ENCODE measurements around the gene COL19A1.

The COL19A1 gene

DNA sequence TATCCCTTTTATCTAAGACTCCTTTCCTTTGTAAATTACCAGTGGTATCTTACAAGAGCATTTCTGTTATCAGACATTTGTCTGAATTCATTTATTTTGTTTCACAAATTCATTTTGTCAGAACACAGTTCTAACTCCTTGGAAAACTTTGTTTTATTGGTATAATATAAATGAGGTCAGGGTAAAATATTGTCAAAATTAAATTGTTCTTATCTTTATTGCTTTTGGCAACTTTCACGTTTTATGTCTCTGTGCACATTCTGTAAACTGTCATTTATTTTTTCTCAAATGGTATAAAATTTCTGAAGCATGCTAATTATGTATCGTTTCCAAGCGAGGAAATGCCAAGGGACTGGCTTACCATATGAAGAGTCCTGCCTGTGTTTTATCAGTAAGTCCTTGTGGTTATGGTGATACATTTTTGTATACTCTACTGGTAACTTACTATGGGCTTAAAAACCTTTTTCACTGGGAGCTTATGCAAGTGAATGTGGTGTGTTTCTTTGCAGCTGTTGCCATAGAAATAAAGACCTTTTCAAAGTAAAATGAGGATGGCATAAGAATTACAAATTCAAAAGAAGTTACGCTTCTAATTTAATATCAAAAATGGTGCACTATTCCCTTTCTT is 214.2 kb downstream of the COL19A1 start:
- Histone ChIP-seq H3K9me3 (ENCODE audit: insufficient read depth, low read length) (no peaks in the 10 kb centered on the region), H3K36me3 (ENCODE audit: low read length) (no peaks in the 10 kb centered on the region), H3K4me3 (ENCODE audit: insufficient read depth, low read length, poor library complexity, severe bottlenecking) (no peak overlapping the region), H4K20me1 (ENCODE audit: low read depth, low read length) (no peaks in the 10 kb centered on the region), H3K27ac (ENCODE audit: low read depth, low read length) (no peak overlapping the region), H3K9ac (ENCODE audit: low read length) (no peak overlapping the region), H3K27me3 (ENCODE audit: low read length) (no peaks in the 10 kb centered on the region), H2AFZ (ENCODE audit: low read depth, low read length, severe bottlenecking) (no peak overlapping the region), H3F3A (ENCODE audit: insufficient read depth) (no peaks in the 10 kb centered on the region), H3K4me2 (ENCODE audit: low read depth, low read length, poor library complexity, severe bottlenecking) (no peak overlapping the region), H3K9me2 (replicated peaks; ENCODE audit: insufficient read depth, low read length) (no peaks in the 10 kb centered on the region), H3K79me2 (ENCODE audit: insufficient read depth, low read length) (no peaks in the 10 kb centered on the region)
- TF ChIP-seq EZH2phosphoT487 (conservative IDR thresholded peaks at IDR 0.05; ENCODE audit: low read length), result no peak
- TF ChIP-seq, protein P1, sequence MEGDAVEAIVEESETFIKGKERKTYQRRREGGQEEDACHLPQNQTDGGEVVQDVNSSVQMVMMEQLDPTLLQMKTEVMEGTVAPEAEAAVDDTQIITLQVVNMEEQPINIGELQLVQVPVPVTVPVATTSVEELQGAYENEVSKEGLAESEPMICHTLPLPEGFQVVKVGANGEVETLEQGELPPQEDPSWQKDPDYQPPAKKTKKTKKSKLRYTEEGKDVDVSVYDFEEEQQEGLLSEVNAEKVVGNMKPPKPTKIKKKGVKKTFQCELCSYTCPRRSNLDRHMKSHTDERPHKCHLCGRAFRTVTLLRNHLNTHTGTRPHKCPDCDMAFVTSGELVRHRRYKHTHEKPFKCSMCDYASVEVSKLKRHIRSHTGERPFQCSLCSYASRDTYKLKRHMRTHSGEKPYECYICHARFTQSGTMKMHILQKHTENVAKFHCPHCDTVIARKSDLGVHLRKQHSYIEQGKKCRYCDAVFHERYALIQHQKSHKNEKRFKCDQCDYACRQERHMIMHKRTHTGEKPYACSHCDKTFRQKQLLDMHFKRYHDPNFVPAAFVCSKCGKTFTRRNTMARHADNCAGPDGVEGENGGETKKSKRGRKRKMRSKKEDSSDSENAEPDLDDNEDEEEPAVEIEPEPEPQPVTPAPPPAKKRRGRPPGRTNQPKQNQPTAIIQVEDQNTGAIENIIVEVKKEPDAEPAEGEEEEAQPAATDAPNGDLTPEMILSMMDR (IDR thresholded peaks at IDR 0.05; ENCODE audit: insufficient read depth, low read length, poor library complexity, severe bottlenecking), result no peak

DNA sequence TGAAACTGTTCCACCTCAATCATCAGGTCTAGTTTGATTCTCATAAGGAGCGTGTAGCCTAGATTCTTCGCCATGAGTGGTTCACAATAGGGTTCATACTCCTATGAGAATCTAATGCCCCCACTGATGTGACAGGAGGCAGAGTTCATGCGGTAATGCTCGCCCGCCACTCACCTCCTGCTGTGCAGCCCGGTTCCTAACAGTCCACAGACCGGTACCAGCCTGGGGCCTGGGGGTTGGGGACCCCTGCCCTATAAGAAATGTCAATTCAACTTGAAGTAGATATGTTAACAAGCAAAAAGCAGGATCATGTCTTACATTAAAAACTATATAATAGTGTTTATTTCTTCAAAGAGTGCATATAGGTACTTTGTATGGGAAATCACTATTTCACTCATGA is 216.5 kb downstream of the COL19A1 start:
- TF ChIP-seq, protein P1 (IDR thresholded peaks at IDR 0.05; ENCODE audit: insufficient read depth, low read length, poor library complexity, severe bottlenecking), result no peak
- TF ChIP-seq EZH2phosphoT487 (conservative IDR thresholded peaks at IDR 0.05; ENCODE audit: low read length), result no peak
- Histone ChIP-seq H3K4me2 (ENCODE audit: low read depth, low read length, poor library complexity, severe bottlenecking) (no peak overlapping the region), H3K9ac (ENCODE audit: low read length) (no peak overlapping the region), H3K27me3 (ENCODE audit: low read length) (no peaks in the 10 kb centered on the region), H3F3A (ENCODE audit: insufficient read depth) (no peaks in the 10 kb centered on the region), H3K79me2 (ENCODE audit: insufficient read depth, low read length) (no peaks in the 10 kb centered on the region), H3K9me3 (ENCODE audit: insufficient read depth, low read length) (no peaks in the 10 kb centered on the region), H3K4me3 (ENCODE audit: insufficient read depth, low read length, poor library complexity, severe bottlenecking) (no peak overlapping the region), H3K27ac (ENCODE audit: low read depth, low read length) (no peak overlapping the region), H2AFZ (ENCODE audit: low read depth, low read length, severe bottlenecking) (no peak overlapping the region), H3K36me3 (ENCODE audit: low read length) (no peaks in the 10 kb centered on the region), H3K9me2 (replicated peaks; ENCODE audit: insufficient read depth, low read length) (no peaks in the 10 kb centered on the region), H4K20me1 (ENCODE audit: low read depth, low read length) (no peaks in the 10 kb centered on the region)

DNA sequence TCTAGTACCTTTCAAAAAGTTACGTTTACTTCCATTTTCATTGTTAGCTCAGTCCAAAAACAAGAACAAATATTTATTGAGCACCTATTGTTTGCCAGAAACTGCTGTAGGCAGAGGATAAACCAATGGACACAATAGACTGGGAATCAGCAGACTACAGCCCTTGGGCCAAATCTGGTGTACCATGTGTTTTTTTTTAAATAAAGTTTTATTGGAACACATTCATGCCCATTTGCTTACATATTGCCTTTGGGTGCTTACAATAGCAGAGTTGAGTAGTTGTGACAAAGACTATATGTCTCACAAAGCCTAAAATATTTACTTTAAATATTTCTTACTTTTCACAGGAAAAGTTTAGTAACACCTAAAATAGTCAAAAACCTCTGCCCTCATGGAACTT is 220.4 kb downstream of the COL19A1 start:
- Histone ChIP-seq H3K27me3 (ENCODE audit: low read length) (no peaks in the 10 kb centered on the region), H3K27ac (ENCODE audit: low read depth, low read length) (no peak overlapping the region), H3K4me3 (ENCODE audit: insufficient read depth, low read length, poor library complexity, severe bottlenecking) (no peak overlapping the region), H3K9me2 (replicated peaks; ENCODE audit: insufficient read depth, low read length) (no peaks in the 10 kb centered on the region), H3K79me2 (ENCODE audit: insufficient read depth, low read length) (no peaks in the 10 kb centered on the region), H3K4me2 (ENCODE audit: low read depth, low read length, poor library complexity, severe bottlenecking) (no peak overlapping the region), H3K9ac (ENCODE audit: low read length) (no peak overlapping the region), H2AFZ (ENCODE audit: low read depth, low read length, severe bottlenecking) (no peak overlapping the region), H3K9me3 (ENCODE audit: insufficient read depth, low read length) (no peaks in the 10 kb centered on the region), H3F3A (ENCODE audit: insufficient read depth) (no peaks in the 10 kb centered on the region), H4K20me1 (ENCODE audit: low read depth, low read length) (no peaks in the 10 kb centered on the region), H3K36me3 (ENCODE audit: low read length) (no peaks in the 10 kb centered on the region)
- TF ChIP-seq, protein P1 (IDR thresholded peaks at IDR 0.05; ENCODE audit: insufficient read depth, low read length, poor library complexity, severe bottlenecking), result no peak
- no peak for TF ChIP-seq EZH2phosphoT487 (conservative IDR thresholded peaks at IDR 0.05; ENCODE audit: low read length)

Measured in SU-DHL-6 (cell line).